GF-D8 (cell line): Measurements from ENCODE around the gene DIPK1C.

Experiments used
- DNase-seq: peaks from one replicate; lab custom pipeline; 2025; lab: John Stamatoyannopoulos, UW

Gene DIPK1C

GRCh38 chr18:74482697-74483096, 25.6 kb upstream of the DIPK1C start:
- no peak for DNase-seq

DNA sequence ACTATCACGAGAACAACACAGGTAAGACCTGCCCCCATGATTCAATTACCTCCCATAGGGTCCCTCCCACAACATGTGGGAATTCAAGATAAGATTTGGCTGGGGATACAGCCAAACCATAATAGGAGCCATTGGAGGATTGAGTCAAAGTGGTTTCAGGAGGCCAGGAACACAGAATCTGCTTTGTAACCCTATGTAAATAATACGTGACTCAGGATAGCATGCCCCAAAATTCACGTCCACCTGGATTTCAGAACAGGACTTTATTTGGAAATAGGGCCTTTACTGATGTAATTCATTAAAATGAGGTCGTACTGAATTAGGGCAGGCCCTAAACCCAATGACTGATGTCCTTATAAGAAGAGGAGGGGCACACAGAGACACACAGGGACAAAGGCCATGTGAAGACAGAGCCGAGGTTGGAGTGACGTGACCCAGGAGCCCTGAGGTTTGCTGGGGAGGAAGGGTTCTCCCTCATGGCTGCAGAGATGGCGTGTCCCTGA, 23.1 kb upstream of the DIPK1C start:
- DNase-seq = no peak

DNA sequence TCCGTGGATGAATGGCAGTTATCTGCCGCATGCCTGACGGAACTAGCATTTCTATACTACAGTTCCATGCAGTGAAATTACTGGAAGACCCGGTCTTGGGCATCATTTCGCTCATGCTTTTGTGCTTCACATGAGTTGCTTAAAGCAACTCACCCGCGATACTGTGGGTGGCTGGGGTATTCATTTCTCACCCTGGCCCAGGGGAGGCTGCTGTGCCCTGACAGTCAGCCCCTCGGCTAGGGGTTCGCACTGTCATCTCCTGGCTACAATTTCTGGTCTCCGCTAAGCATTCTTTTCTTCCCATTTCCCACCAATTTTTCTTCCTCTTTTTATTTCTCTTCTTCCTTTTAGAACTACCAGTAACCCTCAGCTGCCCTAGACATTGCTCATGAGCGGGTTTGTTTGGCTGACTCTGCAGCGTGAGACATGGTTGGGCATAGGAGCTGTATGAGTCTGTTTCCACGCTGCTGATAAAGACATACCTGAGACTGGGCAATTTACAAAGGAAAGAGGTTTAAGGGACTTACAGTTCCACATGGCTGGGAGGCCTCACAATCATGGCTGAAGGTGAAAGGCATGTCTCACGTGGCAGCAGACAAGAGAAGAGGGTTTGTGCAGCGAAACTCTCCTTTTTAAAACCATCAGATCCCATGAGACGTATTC, 22.5 kb upstream of the DIPK1C start:
- no peak for DNase-seq

DNA sequence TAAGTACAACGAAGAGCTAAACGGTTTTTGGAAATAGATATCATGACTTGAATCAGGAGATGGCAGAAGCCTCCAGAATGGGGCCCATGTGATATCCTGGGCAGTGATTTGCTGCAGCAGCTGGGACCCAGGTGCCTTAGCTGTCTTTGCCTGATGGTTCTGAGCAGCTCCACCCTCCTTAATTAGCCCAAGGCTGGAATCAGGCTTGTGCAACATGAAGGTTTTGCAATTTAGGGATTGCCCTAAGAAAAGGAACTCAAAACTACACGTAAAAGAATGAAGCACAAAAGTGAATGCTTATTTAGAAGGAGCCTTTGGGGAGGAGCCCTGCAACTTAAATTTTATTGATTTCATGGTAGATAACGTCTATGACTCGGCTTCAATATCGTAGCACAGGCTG, 21.8 kb upstream of the DIPK1C start:
- DNase-seq = no peak

GRCh38 chr18:74478316-74478715, 21.2 kb upstream of the DIPK1C start:
- DNase-seq = no peak

DNA sequence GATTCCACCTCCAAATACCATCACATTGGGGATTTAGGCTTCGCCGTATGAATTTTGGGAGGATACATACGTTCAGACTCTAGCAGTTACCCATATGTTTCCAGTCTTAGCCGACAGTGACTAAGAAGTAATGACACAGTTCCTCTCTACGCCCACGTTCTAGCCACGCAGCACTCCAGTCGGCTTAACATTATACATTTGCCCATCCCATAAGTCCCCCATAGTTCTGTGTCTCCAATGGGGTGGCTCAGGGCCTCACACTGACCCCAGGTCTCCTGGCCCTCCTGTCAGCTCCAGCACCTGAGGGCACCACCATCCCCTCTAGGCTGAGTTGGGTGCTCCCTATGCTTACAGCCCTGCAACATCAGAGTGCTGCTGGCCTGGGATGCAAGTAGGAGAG, 20.7 kb upstream of the DIPK1C start:
- no peak for DNase-seq

- DNase-seq = no peak
Observed at GRCh38 chr18:74476140-74476539, 19.0 kb upstream of the DIPK1C start.

DNA sequence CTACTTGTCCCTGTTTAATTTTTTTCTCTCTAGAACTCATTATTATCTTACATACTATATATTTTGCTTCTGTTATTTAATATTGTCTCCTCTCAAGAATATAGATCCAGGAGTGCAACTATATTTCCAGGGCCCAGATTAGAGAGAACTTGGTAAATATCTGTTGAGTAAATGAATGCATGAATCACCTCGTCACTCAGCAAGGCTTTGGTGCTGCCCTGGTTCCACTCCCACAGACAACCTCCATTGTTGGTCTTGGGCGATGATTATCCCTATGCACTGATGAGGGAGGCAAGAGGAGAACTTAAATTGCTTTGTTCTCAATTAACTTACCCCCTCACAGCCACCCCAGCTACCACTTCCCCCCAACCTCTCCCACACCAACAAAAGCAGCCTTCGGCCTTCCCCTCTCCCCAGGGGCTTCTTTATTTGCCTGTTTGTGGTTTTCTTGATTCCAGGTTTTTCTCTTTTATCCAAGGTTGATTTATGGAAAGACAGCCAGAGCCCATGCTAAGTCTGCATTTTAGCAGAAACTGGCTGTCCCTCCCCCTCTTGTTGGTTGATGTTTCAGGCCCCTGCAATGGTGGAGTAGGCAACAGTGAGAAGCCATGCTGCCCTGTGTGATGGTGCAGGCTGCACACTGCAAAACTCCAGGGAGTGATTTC, 17.0 kb upstream of the DIPK1C start:
- no peak for DNase-seq

DNA sequence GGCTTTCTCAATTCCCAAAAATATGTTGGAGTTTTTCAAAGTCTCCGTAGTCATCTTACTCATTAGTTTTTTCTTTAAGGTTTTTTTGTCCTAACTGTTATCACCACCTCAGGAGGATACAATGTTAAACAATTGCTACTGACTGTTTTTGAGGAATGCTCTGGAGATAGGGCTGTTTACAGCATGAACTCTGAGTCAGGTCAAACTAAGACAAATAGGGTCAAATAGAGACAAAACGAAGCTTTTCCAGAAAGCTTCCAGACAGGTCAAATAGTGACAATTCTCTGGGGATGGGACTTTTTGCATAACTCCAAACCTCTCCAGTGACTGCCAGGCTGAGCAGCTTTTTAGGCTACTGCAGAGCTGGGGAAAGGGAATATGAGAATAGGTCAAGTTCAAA, 15.2 kb upstream of the DIPK1C start:
- DNase-seq = no peak

DNA sequence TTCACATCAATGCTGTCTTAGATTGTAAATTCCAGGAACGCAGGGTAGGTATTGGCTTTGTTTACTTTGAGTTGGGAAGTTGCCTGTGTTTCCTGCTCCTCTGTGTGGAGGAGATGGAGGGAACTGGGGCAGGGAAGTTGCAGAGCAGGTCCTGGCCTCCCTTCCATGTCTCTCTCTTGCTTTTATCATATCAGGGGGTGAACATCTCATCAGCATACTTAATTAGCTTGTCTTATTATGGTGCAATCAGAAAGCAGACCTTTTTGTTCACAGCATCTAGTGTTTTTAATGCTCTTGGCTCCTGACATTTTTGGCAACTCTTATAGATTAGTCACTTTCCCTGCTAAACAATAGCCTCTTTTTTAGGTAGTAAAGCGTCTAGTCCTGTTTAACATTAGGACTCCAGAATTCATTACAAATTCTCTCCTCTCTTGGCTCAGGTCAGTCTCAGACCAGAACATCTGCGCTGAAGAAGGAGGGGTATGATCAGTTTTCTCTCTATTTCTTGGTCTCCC, 11.5 kb upstream of the DIPK1C start:
- no peak for DNase-seq

GRCh38 chr18:74465775-74466174, 8.7 kb upstream of the DIPK1C start:
- no peak for DNase-seq

- DNase-seq = no peak
Observed at GRCh38 chr18:74463983-74464382, 6.9 kb upstream of the DIPK1C start.

GRCh38 chr18:74463254-74463653, 6.1 kb upstream of the DIPK1C start:
- no peak for DNase-seq

DNA sequence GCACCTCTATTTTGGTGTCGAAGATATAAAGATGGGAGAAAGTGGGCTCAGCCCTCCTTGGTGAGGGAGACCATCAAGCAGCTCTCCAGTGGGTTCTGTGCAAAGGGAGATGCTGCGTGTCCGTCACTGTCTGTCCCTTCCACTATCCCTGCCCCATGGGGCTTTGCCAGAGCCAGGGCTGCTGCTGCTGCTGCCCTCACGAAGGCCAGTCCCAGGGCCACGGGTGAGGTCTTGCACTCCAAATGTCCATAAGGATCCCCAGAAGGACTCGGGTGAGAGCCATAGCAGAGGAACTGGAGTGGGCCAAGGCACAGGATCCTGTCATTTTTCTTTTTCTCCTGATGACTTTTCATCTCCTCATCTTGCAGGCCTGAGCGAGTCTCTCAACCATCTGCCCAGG, 3.7 kb upstream of the DIPK1C start:
- DNase-seq = no peak

GRCh38 chr18:74459889-74460288, 2.8 kb upstream of the DIPK1C start:
- DNase-seq = no peak

DNA sequence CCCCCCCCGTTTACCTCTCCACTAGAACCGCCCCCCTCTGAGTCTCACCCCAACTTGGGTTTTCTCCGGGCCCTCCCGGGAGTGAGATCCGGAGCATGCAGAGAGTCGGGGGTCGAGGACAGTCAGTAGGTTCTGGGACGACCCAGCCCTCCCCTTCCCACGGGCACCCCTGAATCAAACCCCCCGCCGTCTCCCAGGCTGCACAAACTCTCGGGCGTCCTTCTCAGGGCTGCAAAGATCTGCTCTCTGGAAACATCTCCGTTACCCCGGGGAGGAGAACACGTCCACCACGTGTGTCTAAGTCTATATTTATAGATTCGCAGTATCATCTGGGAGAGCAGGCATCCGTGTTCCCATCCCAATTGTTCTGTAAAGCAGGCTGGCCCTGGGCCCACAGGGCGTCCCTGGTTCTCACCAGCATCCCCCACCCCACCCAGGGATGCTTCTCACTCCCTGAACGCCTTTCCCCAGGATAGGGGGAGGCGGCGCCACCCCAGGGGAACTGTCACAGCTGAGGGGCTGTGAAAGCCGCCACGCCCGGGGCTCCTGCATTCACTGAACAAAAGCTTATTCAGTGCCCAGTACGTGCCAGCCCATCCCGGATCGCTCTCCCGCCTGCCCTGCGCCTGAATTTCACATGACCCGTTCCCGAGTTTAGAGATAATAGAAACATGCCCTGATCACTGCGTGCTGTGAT, 765 bp upstream of the DIPK1C start:
- no peak for DNase-seq

GRCh38 chr18:74456349-74457042, 612 bp downstream of the DIPK1C start:
- DNase-seq = no peak

- DNase-seq = no peak
Observed at GRCh38 chr18:74456017-74456348, 1.1 kb downstream of the DIPK1C start.

DNA sequence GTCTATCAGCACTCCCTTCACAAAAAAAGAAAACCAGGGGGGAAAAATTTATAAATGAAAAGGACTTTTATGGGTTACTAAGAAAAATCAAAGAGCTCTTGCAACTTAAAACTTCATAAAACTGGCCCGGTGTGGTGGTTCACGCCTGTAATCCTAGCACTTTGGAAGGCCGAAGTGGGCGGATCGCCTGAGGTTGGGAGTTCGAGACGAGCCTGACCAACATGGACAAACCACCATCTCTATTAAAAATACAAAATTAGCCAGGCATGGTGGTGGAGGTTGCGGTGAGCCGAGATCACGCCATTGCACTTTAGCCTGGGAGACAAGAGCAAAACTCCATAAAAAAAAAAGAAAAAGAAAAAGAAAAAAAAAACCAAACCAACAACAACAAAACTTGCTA, 1.7 kb downstream of the DIPK1C start:
- DNase-seq = no peak

GRCh38 chr18:74454279-74454751, 2.8 kb downstream of the DIPK1C start:
- DNase-seq = no peak

- DNase-seq = no peak
Observed at GRCh38 chr18:74453642-74454198, 3.4 kb downstream of the DIPK1C start.

DNA sequence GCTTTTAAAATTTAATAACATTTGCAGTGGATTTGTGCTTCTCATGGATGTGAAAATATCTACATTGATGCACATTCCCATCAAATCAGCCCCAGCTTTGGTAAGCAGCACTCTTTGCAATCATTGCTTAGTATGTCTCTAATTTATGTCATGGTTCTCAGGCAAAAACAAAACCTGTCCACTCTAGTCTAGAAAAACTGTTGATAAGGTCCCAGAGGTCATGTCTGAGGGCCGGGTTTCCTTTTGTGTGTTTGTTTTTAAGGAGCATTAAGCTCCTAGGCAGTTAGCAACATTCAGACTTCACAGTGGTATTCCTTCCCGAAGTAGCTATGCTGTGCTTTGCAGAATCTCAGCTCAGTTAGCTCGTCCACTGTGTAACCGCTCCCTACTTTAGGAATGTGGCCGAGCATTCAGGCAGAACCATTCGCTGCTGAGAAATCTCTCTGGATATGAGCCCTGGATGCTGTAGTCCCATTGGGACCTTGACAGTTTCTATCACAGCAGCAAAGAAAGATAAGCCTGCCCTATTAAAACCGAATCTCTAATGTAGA, 4.0 kb downstream of the DIPK1C start:
- DNase-seq = no peak
